ENCODE results near the gene P4HB.

The P4HB gene

DNA sequence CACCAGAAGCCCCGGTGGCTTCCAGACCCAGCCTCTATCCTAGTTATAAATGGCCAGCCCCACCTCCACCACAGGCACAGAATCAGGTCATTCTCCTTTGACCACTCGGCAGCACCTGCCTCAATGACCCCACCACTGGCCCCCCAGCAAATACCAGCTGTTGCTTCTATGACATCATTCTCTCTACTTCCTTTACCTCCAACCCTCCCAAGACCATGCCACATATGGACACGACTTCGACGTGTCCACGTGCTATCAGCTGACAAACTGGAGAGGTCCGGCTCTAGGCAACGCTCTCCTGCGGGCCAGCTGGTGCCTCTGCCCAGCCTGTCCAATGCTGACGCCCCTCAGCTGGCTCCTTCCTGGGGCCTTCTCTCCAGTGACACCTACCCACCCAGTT, 25.1 kb upstream of the P4HB start:
- Histone ChIP-seq H3K9me3 (no peaks in the 10 kb centered on the region), H3K27ac (no peak overlapping the region), H3K36me3 (peaks cover 59% of the 10 kb centered on the region), H3K4me1 (ENCODE audit: control insufficient read depth in 1 of 2, insufficient read depth in 1 of 2, low read depth in 1 of 2, low read length in 1 of 2) (peaks cover 4 to 5% of the 10 kb centered on the region in 2 experiments), H3K4me3 (ENCODE audit: low read depth in 1 of 2, low read length in 1 of 2) (no peak overlapping the region), H3K27me3 (no peaks in the 10 kb centered on the region)
- TF ChIP-seq, protein P1, sequence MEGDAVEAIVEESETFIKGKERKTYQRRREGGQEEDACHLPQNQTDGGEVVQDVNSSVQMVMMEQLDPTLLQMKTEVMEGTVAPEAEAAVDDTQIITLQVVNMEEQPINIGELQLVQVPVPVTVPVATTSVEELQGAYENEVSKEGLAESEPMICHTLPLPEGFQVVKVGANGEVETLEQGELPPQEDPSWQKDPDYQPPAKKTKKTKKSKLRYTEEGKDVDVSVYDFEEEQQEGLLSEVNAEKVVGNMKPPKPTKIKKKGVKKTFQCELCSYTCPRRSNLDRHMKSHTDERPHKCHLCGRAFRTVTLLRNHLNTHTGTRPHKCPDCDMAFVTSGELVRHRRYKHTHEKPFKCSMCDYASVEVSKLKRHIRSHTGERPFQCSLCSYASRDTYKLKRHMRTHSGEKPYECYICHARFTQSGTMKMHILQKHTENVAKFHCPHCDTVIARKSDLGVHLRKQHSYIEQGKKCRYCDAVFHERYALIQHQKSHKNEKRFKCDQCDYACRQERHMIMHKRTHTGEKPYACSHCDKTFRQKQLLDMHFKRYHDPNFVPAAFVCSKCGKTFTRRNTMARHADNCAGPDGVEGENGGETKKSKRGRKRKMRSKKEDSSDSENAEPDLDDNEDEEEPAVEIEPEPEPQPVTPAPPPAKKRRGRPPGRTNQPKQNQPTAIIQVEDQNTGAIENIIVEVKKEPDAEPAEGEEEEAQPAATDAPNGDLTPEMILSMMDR (IDR thresholded peaks at IDR 0.05), result no peak

DNA sequence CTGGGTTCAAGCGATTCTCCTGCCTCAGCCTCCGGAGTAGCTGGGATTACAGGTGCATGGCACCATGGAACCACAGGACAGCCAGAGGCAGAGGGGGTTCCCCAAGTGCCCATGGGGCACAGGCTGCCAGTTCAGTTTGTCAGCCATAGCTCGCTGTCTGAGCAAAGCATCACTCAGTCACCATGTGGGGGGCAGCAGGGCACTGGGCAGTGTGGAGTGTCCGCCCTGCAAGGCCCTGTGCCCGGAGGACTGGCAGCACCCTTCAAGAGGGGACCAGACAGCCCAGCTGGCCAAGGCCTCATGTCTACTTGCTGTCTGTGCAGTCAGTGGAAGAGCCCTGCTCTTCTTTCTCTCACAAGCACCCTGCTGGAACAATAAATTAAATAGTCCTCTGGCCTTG, 24.6 kb upstream of the P4HB start:
- no peak overlapping the region for H3K4me3 ChIP-seq (ENCODE audit: low read depth in 1 of 2, low read length in 1 of 2)
- H3K9me3 ChIP-seq, result no peaks in the 10 kb centered on the region
- H3K27ac ChIP-seq, result no peak overlapping the region
- H3K27me3 ChIP-seq, result no peaks in the 10 kb centered on the region
- no peaks in the 10 kb centered on the region for H3K4me1 ChIP-seq (ENCODE audit: control insufficient read depth in 1 of 2, insufficient read depth in 1 of 2, low read depth in 1 of 2, low read length in 1 of 2)
- H3K36me3 ChIP-seq, result peaks cover 59% of the 10 kb centered on the region
- TF ChIP-seq, protein P1 (IDR thresholded peaks at IDR 0.05), result no peak

DNA sequence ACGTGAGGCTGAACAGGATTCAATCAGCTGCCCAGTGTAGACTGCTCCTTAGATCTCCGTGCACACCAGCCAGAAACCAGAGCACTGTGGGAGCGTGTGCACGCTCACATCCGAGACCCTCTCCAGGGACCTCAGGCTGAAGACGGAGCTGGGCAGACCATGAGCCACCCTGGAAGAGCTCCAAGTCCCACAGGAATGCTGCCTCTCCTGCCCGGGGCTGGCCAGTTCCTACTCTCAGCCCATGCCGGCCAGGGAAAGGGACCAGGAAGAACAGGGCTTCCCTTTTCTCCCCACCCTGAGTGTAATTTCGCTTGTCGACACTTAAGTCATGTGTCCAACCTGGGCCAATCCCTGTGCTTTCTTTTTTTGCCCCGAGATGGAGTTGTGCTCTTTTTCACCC, 24.2 kb upstream of the P4HB start:
- H3K4me1 ChIP-seq (ENCODE audit: control insufficient read depth in 1 of 2, insufficient read depth in 1 of 2, low read depth in 1 of 2, low read length in 1 of 2), result no peaks in the 10 kb centered on the region
- TF ChIP-seq, protein P1 (IDR thresholded peaks at IDR 0.05), result no peak
- no peaks in the 10 kb centered on the region for H3K9me3 ChIP-seq
- H3K27me3 ChIP-seq, result no peaks in the 10 kb centered on the region
- no peak overlapping the region for H3K27ac ChIP-seq
- H3K36me3 ChIP-seq, result peaks cover 57% of the 10 kb centered on the region
- no peak overlapping the region for H3K4me3 ChIP-seq (ENCODE audit: low read depth in 1 of 2, low read length in 1 of 2)

DNA sequence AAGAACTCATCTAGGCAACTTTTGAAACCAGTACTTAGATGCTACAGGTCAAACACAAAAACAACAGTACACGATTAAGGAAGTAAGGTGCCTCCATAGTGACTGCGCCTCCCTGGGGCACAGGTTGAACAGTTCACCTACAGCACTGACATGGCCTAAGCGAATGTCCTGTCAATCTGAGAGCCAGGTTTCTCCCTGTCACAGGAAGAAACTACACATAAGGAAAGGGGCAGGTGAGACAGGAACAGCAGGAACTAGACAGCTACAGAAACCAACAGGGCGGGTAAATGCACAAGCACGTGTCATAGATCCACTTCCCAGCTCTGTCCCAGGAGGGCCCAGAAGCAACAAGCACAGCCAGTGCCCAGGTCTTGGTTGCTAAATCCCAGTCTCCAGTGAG, 18.8 kb upstream of the P4HB start:
- TF ChIP-seq, protein P1 (IDR thresholded peaks at IDR 0.05), result no peak
- H3K4me3 ChIP-seq (ENCODE audit: low read depth in 1 of 2, low read length in 1 of 2), result no peak overlapping the region
- H3K4me1 ChIP-seq (ENCODE audit: control insufficient read depth in 1 of 2, insufficient read depth in 1 of 2, low read depth in 1 of 2, low read length in 1 of 2), result no peaks in the 10 kb centered on the region
- peaks cover 6% of the 10 kb centered on the region for H3K36me3 ChIP-seq
- no peak overlapping the region for H3K27ac ChIP-seq
- H3K9me3 ChIP-seq, result no peaks in the 10 kb centered on the region
- H3K27me3 ChIP-seq, result no peaks in the 10 kb centered on the region

DNA sequence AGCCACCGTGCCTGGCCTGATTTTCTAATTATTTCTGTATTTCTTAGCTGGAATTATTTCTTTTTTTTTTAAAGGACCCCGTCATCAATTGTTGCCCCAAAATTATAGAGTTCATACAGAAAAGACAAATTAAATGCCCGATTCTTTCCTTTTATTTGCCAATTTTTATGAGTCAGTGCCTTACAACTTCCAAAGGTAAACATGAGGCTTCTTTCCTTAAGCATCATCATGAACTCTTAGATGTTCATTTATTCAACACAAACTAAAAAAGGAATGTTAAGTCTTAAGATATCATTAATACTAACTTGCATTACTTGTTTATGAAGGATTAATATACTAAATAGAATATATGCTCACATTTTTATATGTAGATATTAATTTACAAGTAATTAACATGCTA, 18.0 kb upstream of the P4HB start:
- Histone ChIP-seq H3K4me3 (ENCODE audit: low read depth in 1 of 2, low read length in 1 of 2) (no peak overlapping the region), H3K9me3 (no peaks in the 10 kb centered on the region), H3K27ac (no peak overlapping the region), H3K36me3 (peaks cover 6% of the 10 kb centered on the region), H3K27me3 (no peaks in the 10 kb centered on the region), H3K4me1 (ENCODE audit: control insufficient read depth in 1 of 2, insufficient read depth in 1 of 2, low read depth in 1 of 2, low read length in 1 of 2) (no peaks in the 10 kb centered on the region)
- TF ChIP-seq, protein P1 (IDR thresholded peaks at IDR 0.05), result no peak

DNA sequence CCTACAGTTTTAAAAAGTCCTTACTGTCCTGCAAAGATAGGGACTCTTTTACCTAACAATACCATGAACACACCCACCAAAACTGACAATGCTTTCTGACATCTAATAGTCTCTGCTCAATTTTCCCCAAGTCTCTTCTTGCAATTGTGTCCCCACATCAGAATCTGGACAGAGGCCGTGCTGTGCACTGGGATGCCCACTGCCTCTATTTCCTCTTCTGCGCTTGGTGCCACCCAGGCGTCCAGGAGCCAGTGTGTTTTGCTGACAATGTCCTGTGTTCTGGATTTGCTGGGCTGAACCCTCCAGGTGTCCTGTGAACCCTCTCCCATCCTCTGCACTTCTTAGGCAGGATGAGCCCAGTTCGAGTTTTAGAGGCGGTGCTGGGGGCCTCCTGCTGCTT, 17.2 kb upstream of the P4HB start:
- Histone ChIP-seq H3K4me1 (ENCODE audit: control insufficient read depth in 1 of 2, insufficient read depth in 1 of 2, low read depth in 1 of 2, low read length in 1 of 2) (no peaks in the 10 kb centered on the region), H3K4me3 (ENCODE audit: low read depth in 1 of 2, low read length in 1 of 2) (no peak overlapping the region), H3K27ac (no peak overlapping the region), H3K27me3 (no peaks in the 10 kb centered on the region), H3K36me3 (peaks cover 6% of the 10 kb centered on the region), H3K9me3 (no peaks in the 10 kb centered on the region)
- TF ChIP-seq, protein P1 (IDR thresholded peaks at IDR 0.05), result no peak

Data from neutrophil (primary cell).